SK-N-MC (cell line): ENCODE data around the gene PLAGL2.

Experiments
- DNase-seq: peaks from one replicate; pipeline ENCODE4 v3.0.0-alpha.2; 2011; ENCODE audit warnings: low read depth, low spot score
- H3K27ac ChIP-seq: fragments of 200-600 bp; sonication (generic); 2 replicates; pipeline ENCODE4 v1.5.1; 2016; ENCODE audit warnings: mixed run types
- H3K36me3 ChIP-seq: fragments of 200-600 bp; sonication (generic); 2 replicates; pipeline ENCODE4 v1.6.1; 2017; ENCODE audit warnings: antibody characterized with exemption, low read length, mixed read lengths; ENCODE audit not compliant: insufficient read depth
- H3K4me3 ChIP-seq: fragments of 200-600 bp; sonication (generic); 2 replicates; pipeline ENCODE4 v1.5.1; 2016
- H3K9ac ChIP-seq: fragments of 200-600 bp; sonication (generic); 2 replicates; pipeline ENCODE4 v1.8.0; 2017; ENCODE audit warnings: mixed run types, mixed read lengths; ENCODE audit not compliant: insufficient read length
- H3K9me3 ChIP-seq: fragments of 200-600 bp; sonication (generic); 2 replicates; pipeline ENCODE4 v1.6.1; 2017; ENCODE audit warnings: low read depth, mild to moderate bottlenecking, antibody characterized with exemption, low read length, moderate library complexity, mixed read lengths
- EZH2 ChIP-seq: fragments of 200-600 bp; sonication (generic); IDR thresholded peaks from one replicate; pipeline ENCODE4 v1.6.1; 2017; ENCODE audit warnings: antibody characterized with exemption
- FOXP2 ChIP-seq: optimal IDR thresholded peaks from 2 replicates; pipeline ENCODE3; 2011; ENCODE audit warnings: mild to moderate bottlenecking, moderate library complexity; ENCODE audit not compliant: insufficient read depth; ENCODE audit errors: extremely low read length, control extremely low read depth
- POLR2AphosphoS5 ChIP-seq: IDR thresholded peaks from 2 replicates; pipeline ENCODE4 v1.6.1; 2012; ENCODE audit warnings: mild to moderate bottlenecking, low read depth, low read length, borderline replicate concordance

Gene PLAGL2

DNA sequence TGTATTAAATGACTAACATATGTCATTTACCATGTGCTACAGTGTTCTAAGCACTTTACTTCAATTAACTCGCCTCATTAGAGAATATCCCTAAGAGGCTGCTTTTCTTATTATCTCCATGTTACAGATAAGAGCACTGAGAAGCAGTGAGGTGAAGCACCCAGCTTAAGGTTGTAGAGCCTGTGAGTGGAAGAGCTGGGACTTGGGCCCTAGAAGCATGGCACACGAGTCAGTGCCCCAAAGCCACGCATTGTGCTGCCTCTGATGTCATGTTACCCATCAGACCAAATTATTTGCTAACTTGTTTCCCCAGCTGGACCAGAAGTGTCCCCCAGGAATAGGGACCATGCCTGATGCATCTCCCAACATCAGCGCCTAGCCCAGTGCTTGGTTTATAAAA is 34.3 kb upstream of the PLAGL2 start:
- H3K4me3 ChIP-seq = no peak overlapping the region
- no peak overlapping the region for H3K9ac ChIP-seq
- H3K9me3 ChIP-seq = no peaks in the 10 kb centered on the region
- no peak for TF ChIP-seq POLR2AphosphoS5
- TF ChIP-seq FOXP2 = no peak
- TF ChIP-seq EZH2 = no peak
- peaks cover 2% of the 10 kb centered on the region; the same call in 1 of the 2 replicates for H3K36me3 ChIP-seq
- no peak overlapping the region for H3K27ac ChIP-seq
- no peak for DNase-seq

DNA sequence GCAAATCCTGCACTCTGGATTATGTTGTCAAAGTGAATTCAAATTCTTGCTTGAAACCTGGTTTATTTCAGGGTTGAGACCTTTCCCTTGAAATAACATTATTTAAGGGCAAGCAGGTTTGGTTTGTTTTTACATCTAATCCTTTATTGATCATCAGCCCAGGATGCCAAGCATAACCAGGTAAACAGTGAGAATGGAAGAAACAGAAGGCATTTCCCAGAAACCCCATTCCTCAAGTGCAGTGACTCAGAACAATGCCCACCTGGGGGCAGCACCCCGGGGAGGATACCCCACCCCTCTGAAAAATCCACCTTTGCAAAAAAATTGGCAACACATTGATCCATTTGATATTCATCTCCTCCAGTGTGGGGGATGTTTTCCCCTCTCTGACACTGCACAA is 32.7 kb upstream of the PLAGL2 start:
- Histone ChIP-seq H3K4me3 (no peak overlapping the region), H3K9ac (no peak overlapping the region), H3K36me3 (peaks cover 16% of the 10 kb centered on the region; the same call in 1 of the 2 replicates), H3K9me3 (no peaks in the 10 kb centered on the region), H3K27ac (no peak overlapping the region)
- no peak for TF ChIP-seq POLR2AphosphoS5
- TF ChIP-seq EZH2 = no peak
- TF ChIP-seq FOXP2 = no peak
- DNase-seq = no peak

DNA sequence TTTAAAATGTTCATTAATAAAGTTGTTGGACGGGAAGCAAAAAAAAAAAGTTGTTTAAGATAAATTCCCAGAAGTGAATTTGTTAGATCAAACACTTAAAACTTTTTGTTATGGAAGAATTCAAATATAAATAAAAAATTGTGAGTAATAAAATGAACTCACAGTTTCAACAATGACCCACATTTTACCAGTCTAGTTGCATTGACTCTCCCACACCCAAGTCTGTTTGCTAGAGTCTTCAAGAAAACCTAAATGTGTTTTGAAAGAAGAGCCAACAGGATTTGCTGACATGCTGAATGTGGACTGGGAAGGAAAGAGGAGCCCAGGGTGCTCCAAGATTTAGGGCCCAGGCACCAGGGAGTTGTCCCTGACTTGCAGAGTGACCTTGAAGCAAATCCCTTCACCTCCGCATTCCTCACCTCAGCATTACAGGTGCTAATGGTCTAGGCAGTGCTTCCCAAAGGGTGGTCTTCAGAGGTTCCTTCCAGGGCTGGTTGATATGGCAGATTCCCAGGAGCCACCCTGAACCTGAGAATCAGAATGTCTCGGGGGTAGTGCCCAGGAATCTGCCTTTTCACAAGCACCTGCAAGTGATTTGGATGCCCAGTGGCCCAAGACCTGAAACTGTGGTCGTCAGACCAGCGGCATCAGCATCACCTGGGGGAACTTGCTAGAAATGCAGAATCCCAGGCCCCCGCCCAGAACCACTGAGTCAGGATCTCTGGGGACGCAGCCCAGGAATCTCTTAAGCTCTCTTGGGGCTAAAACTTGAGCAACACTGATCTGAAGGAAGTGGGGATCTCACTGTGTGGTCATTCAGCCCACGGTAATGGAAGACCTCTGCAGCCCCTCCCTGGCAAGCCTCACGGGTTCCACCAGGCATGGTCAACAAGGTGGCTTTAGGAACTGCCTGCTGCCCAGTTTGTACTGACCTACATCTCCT is 31.2 kb upstream of the PLAGL2 start:
- Histone ChIP-seq H3K27ac (no peak overlapping the region), H3K36me3 (peaks cover 29% of the 10 kb centered on the region; the same call in 1 of the 2 replicates), H3K9ac (no peak overlapping the region), H3K9me3 (no peaks in the 10 kb centered on the region), H3K4me3 (no peak overlapping the region)
- TF ChIP-seq EZH2 = no peak
- TF ChIP-seq FOXP2 = no peak
- no peak; the same call in 1 of the 2 replicates for TF ChIP-seq POLR2AphosphoS5
- DNase-seq = no peak

DNA sequence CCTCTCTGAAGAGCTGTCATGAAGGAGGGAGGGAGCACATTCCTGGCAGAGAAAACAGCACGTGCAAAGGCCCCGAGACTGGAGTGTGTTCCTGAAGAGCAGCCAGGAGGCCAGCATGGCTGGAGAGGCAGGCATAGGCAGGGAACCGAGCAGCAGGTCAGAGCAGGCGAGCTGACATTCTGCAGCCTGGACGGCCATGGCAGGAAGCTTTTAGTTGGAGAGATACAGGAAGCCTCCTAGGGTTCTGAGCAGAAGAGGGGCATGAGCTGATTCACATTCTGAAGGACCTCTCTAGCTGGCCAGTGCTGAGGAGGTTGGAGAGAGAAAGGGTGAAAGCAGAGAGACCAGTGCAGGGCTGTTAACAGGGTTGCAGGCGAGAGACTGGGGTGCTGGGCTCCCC is 29.9 kb upstream of the PLAGL2 start:
- Histone ChIP-seq H3K27ac (no peak overlapping the region), H3K36me3 (peaks cover 43% of the 10 kb centered on the region), H3K9ac (no peak overlapping the region), H3K4me3 (no peak overlapping the region), H3K9me3 (no peaks in the 10 kb centered on the region)
- no peak for DNase-seq
- no peak for TF ChIP-seq EZH2
- no peak; the same call in 1 of the 2 replicates for TF ChIP-seq POLR2AphosphoS5
- TF ChIP-seq FOXP2 = no peak

DNA sequence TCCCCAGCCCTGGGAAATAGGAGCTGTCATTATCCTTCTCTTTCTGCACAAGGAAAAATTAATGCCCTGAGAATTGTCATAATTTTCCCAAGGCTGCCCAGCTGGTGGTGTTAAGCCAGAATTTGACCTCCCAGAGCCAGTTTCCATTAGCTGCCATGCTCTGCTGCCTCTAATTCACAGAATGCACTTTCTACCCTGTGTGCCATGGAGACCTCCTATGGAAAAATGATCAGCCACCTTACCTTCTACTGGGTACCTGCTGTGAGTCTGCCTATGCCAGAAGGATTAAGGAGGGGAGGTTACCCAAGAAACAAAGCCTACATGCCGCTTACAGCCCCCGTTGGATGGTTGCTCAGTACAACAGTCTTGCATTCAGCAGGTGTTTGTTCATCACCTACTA is 29.3 kb upstream of the PLAGL2 start:
- no peak overlapping the region for H3K9ac ChIP-seq
- no peak overlapping the region for H3K4me3 ChIP-seq
- H3K9me3 ChIP-seq = no peaks in the 10 kb centered on the region
- DNase-seq = no peak
- H3K36me3 ChIP-seq = peaks cover 46% of the 10 kb centered on the region
- no peak overlapping the region for H3K27ac ChIP-seq
- no peak; the same call in 1 of the 2 replicates for TF ChIP-seq POLR2AphosphoS5
- TF ChIP-seq EZH2 = no peak
- no peak for TF ChIP-seq FOXP2

DNA sequence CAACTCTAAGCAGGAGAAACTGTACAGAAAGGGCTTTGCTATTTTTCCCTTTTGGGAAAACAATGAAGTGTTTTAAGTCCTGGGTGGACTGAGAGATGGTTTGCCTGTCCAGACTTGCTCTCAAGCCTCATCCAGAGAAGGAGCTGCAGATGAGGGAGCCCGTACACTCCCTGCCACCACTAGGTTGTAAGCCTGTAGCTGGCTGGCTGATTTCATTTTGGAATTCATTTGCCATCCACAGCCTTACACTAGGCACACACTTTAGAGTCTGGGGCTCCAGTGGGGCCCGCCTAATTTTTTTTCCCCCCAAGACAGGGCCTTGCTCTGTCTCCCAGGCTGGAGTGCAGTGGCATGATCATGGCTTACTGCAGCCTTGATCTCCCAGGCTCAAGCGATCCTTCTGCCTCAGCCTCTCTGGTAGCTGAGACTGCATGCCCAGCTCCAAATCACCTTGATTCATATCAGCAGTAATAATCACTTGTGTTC is 28.5 kb upstream of the PLAGL2 start:
- no peak for DNase-seq
- Histone ChIP-seq H3K9me3 (no peaks in the 10 kb centered on the region), H3K9ac (no peak overlapping the region), H3K27ac (no peak overlapping the region), H3K4me3 (no peak overlapping the region), H3K36me3 (peaks cover 53% of the 10 kb centered on the region)
- TF ChIP-seq EZH2 = no peak
- TF ChIP-seq FOXP2 = no peak
- no peak for TF ChIP-seq POLR2AphosphoS5

DNA sequence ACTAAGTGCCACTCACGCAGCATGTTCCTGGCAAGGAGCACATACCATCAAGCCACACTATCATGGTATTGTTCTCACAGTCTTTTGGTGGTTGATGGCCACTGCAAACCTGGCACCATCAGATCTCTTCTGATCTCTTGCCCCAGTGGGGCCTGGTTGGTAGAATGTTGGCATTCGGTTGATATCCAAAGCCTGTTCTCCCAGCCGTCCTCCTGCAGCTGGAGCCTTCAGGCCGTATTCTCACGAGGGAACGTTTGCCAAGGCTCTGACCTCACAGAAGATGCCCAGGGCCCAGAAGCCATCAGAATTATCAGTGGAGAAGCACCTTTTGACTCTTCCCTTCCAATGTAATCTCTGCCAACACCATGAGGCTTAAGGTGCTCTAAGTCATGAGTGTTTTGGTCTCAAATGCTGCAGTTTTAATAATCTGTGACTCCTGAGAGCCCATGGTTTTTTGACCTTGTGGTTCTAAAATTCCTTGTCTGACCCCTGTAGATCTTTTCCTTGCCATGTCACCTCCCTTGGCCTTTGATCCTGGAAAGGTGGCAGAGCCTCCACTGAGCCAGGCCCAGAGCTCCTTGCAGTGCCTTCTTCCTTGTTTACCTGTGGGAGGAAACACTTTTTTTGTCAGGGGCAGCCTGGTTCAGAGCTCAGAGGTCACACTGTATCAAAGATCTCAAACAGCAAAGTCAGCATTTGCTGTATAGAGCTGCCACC is 27.9 kb upstream of the PLAGL2 start:
- Histone ChIP-seq H3K36me3 (peaks cover 58% of the 10 kb centered on the region), H3K9ac (no peak overlapping the region), H3K4me3 (no peak overlapping the region), H3K27ac (no peak overlapping the region), H3K9me3 (no peaks in the 10 kb centered on the region)
- TF ChIP-seq POLR2AphosphoS5 (no peak), FOXP2 (no peak), EZH2 (no peak)
- DNase-seq = no peak

DNA sequence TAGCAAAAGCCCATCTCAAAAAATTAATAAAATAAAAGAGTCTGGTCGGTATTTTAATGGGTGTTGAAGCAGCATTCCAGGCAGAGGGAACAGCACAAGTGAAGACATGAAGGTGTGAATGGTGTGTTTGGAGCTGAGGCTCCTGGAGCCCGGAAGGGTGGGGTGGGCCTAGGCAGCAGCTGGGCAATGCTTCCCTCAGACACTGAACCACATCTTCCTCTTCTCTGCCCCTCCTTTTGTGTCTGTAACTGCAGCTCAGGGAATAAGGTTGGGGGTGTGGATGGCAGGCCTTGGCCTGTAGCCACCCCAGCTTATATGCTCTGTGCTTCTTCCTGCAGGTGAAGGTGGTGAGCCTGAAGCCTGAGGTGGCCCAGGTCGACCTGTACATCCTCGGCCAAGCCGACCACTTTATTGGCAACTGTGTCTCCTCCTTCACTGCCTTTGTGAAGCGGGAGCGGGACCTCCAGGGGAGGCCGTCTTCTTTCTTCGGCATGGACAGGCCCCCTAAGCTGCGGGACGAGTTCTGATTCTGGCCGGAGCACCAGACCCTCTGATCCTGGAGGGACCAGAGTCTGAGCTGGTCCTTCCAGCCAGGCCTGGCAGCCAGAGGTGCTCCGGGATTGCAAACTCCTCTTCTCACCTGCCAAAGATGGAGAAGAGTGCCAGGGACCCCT is 26.7 kb upstream of the PLAGL2 start:
- H3K27ac ChIP-seq = no peak overlapping the region
- no peak overlapping the region for H3K9ac ChIP-seq
- no peak for DNase-seq
- TF ChIP-seq FOXP2 (no peak), POLR2AphosphoS5 (no peak), EZH2 (no peak)
- H3K36me3 ChIP-seq = peaks cover 64% of the 10 kb centered on the region
- no peak overlapping the region for H3K4me3 ChIP-seq
- H3K9me3 ChIP-seq = no peaks in the 10 kb centered on the region
